Measurements from ENCODE around the gene PLA2G2D.

PLA2G2D gene

GRCh38 chr1:20147846-20148570 is 28.7 kb upstream of the PLA2G2D start:
- H3K79me2 ChIP-seq (ENCODE audit: insufficient read depth, low read length): no peaks in the 10 kb centered on the region
- H2AFZ ChIP-seq (ENCODE audit: low read depth, low read length, severe bottlenecking): no peak overlapping the region
- no peaks in the 10 kb centered on the region for H3F3A ChIP-seq (ENCODE audit: insufficient read depth)
- no peak overlapping the region for H3K4me2 ChIP-seq (ENCODE audit: low read depth, low read length, poor library complexity, severe bottlenecking)
- no peak overlapping the region for H3K9ac ChIP-seq (ENCODE audit: low read length)
- H4K20me1 ChIP-seq (ENCODE audit: low read depth, low read length): no peaks in the 10 kb centered on the region
- H3K36me3 ChIP-seq (ENCODE audit: low read length): no peaks in the 10 kb centered on the region
- H3K27ac ChIP-seq (ENCODE audit: low read depth, low read length): no peak overlapping the region
- H3K9me2 ChIP-seq (replicated peaks; ENCODE audit: insufficient read depth, low read length): no peaks in the 10 kb centered on the region
- H3K27me3 ChIP-seq (ENCODE audit: low read length): no peaks in the 10 kb centered on the region
- H3K9me3 ChIP-seq (ENCODE audit: insufficient read depth, low read length): no peaks in the 10 kb centered on the region
- H3K4me3 ChIP-seq (ENCODE audit: insufficient read depth, low read length, poor library complexity, severe bottlenecking): no peak overlapping the region
- no peak for TF ChIP-seq EZH2phosphoT487 (conservative IDR thresholded peaks at IDR 0.05; ENCODE audit: low read length)
- TF ChIP-seq, protein P1, sequence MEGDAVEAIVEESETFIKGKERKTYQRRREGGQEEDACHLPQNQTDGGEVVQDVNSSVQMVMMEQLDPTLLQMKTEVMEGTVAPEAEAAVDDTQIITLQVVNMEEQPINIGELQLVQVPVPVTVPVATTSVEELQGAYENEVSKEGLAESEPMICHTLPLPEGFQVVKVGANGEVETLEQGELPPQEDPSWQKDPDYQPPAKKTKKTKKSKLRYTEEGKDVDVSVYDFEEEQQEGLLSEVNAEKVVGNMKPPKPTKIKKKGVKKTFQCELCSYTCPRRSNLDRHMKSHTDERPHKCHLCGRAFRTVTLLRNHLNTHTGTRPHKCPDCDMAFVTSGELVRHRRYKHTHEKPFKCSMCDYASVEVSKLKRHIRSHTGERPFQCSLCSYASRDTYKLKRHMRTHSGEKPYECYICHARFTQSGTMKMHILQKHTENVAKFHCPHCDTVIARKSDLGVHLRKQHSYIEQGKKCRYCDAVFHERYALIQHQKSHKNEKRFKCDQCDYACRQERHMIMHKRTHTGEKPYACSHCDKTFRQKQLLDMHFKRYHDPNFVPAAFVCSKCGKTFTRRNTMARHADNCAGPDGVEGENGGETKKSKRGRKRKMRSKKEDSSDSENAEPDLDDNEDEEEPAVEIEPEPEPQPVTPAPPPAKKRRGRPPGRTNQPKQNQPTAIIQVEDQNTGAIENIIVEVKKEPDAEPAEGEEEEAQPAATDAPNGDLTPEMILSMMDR (IDR thresholded peaks at IDR 0.05; ENCODE audit: insufficient read depth, low read length, poor library complexity, severe bottlenecking): no peak

DNA sequence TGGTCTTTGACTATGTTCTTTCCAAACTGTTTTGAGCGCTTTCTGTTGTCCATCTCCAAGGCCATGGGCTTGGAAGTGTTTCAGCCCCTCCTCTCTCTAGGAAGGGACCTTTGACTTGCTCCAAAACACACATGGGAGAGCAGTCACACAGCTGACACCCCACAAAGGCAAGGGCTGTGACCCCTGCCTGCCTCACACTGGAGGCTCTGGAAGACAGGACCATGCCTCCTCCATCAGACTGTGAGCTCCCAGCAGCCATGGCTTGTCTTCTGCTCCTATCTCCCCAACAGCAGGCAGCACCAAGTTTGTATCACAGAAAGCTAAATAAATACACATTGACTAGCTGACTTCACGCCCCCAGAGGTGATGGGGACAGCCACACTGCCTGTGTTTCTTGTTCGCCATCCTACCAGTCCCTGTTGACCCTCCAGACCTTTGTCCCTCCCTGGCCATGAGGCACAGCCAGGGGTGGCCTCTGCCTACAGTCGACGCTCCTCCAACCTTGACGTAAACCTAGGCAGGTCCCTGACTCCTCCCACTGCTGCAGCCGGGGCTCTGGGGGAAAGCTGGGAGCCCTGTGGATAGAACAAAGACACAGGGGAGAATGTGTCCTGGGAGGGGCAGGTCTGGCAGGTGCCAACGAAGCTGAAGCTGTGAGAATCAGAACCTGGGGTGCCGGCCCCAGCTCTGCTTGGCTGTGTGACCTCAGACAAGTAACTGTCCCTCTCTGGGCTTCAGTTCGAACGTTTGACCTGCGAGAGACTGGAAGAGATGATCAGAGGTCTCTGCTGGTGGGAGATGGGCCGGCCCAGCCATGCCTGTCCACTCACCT is 24.6 kb upstream of the PLA2G2D start:
- Histone ChIP-seq H3K9me2 (replicated peaks; ENCODE audit: insufficient read depth, low read length) (no peaks in the 10 kb centered on the region), H3K9me3 (ENCODE audit: insufficient read depth, low read length) (no peaks in the 10 kb centered on the region), H3K9ac (ENCODE audit: low read length) (no peak overlapping the region), H3K4me3 (ENCODE audit: insufficient read depth, low read length, poor library complexity, severe bottlenecking) (no peak overlapping the region), H4K20me1 (ENCODE audit: low read depth, low read length) (no peaks in the 10 kb centered on the region), H3K4me2 (ENCODE audit: low read depth, low read length, poor library complexity, severe bottlenecking) (no peak overlapping the region), H3F3A (ENCODE audit: insufficient read depth) (no peaks in the 10 kb centered on the region), H2AFZ (ENCODE audit: low read depth, low read length, severe bottlenecking) (no peak overlapping the region), H3K36me3 (ENCODE audit: low read length) (no peaks in the 10 kb centered on the region), H3K27ac (ENCODE audit: low read depth, low read length) (no peak overlapping the region), H3K79me2 (ENCODE audit: insufficient read depth, low read length) (no peaks in the 10 kb centered on the region), H3K27me3 (ENCODE audit: low read length) (no peaks in the 10 kb centered on the region)
- no peak for TF ChIP-seq EZH2phosphoT487 (conservative IDR thresholded peaks at IDR 0.05; ENCODE audit: low read length)
- TF ChIP-seq, protein P1 (IDR thresholded peaks at IDR 0.05; ENCODE audit: insufficient read depth, low read length, poor library complexity, severe bottlenecking): no peak

DNA sequence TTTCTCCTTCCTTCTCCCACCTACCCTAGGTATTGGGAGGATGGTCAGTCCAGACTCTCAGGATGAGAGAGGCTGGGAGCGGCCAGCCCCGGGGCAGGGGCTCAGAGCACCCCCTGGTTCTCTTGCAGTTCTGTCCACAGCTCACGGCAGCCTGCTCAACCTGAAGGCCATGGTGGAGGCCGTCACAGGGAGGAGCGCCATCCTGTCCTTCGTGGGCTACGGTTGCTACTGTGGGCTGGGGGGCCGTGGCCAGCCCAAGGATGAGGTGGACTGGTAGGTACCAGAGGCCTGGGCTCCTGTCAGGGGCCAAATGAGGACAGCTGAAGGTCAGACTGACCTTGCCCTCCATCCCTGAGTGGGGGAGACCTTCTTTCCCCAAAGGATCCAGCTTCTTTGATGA is 24.0 kb upstream of the PLA2G2D start:
- Histone ChIP-seq H3K27ac (ENCODE audit: low read depth, low read length) (no peak overlapping the region), H4K20me1 (ENCODE audit: low read depth, low read length) (no peaks in the 10 kb centered on the region), H3K9me3 (ENCODE audit: insufficient read depth, low read length) (no peaks in the 10 kb centered on the region), H3K79me2 (ENCODE audit: insufficient read depth, low read length) (no peaks in the 10 kb centered on the region), H3K4me3 (ENCODE audit: insufficient read depth, low read length, poor library complexity, severe bottlenecking) (no peak overlapping the region), H2AFZ (ENCODE audit: low read depth, low read length, severe bottlenecking) (no peak overlapping the region), H3K9ac (ENCODE audit: low read length) (no peak overlapping the region), H3K27me3 (ENCODE audit: low read length) (no peaks in the 10 kb centered on the region), H3F3A (ENCODE audit: insufficient read depth) (no peaks in the 10 kb centered on the region), H3K36me3 (ENCODE audit: low read length) (no peaks in the 10 kb centered on the region), H3K9me2 (replicated peaks; ENCODE audit: insufficient read depth, low read length) (no peaks in the 10 kb centered on the region), H3K4me2 (ENCODE audit: low read depth, low read length, poor library complexity, severe bottlenecking) (no peak overlapping the region)
- no peak for TF ChIP-seq EZH2phosphoT487 (conservative IDR thresholded peaks at IDR 0.05; ENCODE audit: low read length)
- TF ChIP-seq, protein P1 (IDR thresholded peaks at IDR 0.05; ENCODE audit: insufficient read depth, low read length, poor library complexity, severe bottlenecking): no peak

Measured in SU-DHL-6 (cell line).